OCI-LY7 (cell line): ENCODE data around the gene PCCA.

Experiments
- EZH2phosphoT487 ChIP-seq: fragments of 200-600 bp; sonication (generic); IDR thresholded peaks from 2 replicates; pipeline ENCODE4 v1.6.1; 2018; ENCODE audit warnings: low read depth, borderline replicate concordance, mild to moderate bottlenecking, mixed run types, antibody characterized with exemption, low read length, moderate library complexity, mixed read lengths
- TF ChIP-seq, protein P1 (sequence below): fragments of 200-600 bp; sonication (generic); conservative IDR thresholded peaks from 2 replicates; pipeline ENCODE4 v1.5.1; 2014; ENCODE audit warnings: mild to moderate bottlenecking, antibody characterized with exemption, low read length, moderate library complexity, mixed read lengths

DNA sequence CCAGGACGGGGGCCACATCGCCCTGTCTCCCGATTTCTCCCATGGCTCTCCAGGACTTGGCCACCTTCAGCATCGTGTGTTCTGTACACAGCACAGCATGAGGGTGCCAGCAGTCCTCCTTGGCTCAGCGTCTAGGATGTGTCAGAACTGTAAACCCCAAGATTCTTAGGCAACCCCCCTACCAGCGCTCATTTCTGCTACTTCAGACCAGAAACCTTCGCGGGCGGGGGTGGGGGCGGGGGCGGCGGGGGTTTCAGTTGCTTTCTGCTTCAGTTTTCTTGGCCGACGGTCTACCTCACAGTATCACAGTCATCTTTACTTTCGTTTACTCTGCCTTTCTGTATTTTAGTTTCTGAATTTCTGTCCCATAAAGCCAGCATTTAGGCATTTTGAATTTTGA, 417.3 kb downstream of the PCCA start:
- TF ChIP-seq, protein P1, sequence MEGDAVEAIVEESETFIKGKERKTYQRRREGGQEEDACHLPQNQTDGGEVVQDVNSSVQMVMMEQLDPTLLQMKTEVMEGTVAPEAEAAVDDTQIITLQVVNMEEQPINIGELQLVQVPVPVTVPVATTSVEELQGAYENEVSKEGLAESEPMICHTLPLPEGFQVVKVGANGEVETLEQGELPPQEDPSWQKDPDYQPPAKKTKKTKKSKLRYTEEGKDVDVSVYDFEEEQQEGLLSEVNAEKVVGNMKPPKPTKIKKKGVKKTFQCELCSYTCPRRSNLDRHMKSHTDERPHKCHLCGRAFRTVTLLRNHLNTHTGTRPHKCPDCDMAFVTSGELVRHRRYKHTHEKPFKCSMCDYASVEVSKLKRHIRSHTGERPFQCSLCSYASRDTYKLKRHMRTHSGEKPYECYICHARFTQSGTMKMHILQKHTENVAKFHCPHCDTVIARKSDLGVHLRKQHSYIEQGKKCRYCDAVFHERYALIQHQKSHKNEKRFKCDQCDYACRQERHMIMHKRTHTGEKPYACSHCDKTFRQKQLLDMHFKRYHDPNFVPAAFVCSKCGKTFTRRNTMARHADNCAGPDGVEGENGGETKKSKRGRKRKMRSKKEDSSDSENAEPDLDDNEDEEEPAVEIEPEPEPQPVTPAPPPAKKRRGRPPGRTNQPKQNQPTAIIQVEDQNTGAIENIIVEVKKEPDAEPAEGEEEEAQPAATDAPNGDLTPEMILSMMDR: no peak
- TF ChIP-seq EZH2phosphoT487: no peak
